Activated CD4-positive, alpha-beta memory T cell treated with anti-CD3 and anti-CD28 coated beads for 36 hours (primary cell): ENCODE measurements around the gene MMEL1. TPM values are rescaled to one million over a fixed set of nuclear protein-coding genes. Genes with fewer than 3 reads are reported as not detected.

Experiments
- CTCF ChIA-PET: fragments of 350-600 bp; sonication (Branson Sonifier 250); formaldehyde crosslinking; loops from one replicate; lab custom pipeline; 2021; ENCODE audit warnings: antibody characterized with exemption, inconsistent platforms; lab: Charles Lee
- POLR2A ChIA-PET: fragments of 350-600 bp; sonication (Branson Sonifier 250); formaldehyde crosslinking; loops from one replicate; lab custom pipeline; 2021; ENCODE audit warnings: antibody characterized with exemption; lab: Charles Lee
- DNase-seq: peaks from one replicate; pipeline ENCODE4 v3.0.0-alpha.2; 2020
- H3K27ac Mint-ChIP-seq: one replicate; pipeline ENCODE4 v1.8.0; 2021; ENCODE audit warnings: mixed read lengths
- H3K27me3 Mint-ChIP-seq: one replicate; pipeline ENCODE4 v1.8.0; 2021; ENCODE audit warnings: mixed read lengths
- H3K36me3 Mint-ChIP-seq: one replicate; pipeline ENCODE4 v1.8.0; 2021; ENCODE audit warnings: mixed read lengths
- H3K4me1 Mint-ChIP-seq: one replicate; pipeline ENCODE4 v1.8.0; 2021; ENCODE audit warnings: low read depth, mixed read lengths
- H3K4me3 Mint-ChIP-seq: one replicate; pipeline ENCODE4 v1.8.0; 2021; ENCODE audit warnings: mild to moderate bottlenecking, mixed read lengths
- H3K9me3 Mint-ChIP-seq: one replicate; pipeline ENCODE4 v1.8.0; 2021; ENCODE audit warnings: mixed read lengths
- intact Hi-C: fragments of 100-400 bp; cut with micrococcal nuclease; formaldehyde crosslinking; loops from one replicate; pipeline ENCODE4 v1.15.1; 2023
- total RNA-seq, 2 experiments: library from RNA; stranded (reverse); gene quantifications; one replicate each; pipeline ENCODE4 v1.2.3, GENCODE V29; 2021

Gene MMEL1
- total RNA-seq, 2 experiments from 2014 or later: 1.00 to 1.2 TPM

- Mint-ChIP-seq H3K27me3 (no peaks in the 10 kb centered on the region), H3K4me1 (no peaks in the 10 kb centered on the region), H3K9me3 (no peaks in the 10 kb centered on the region), H3K4me3 (no peak overlapping the region), H3K27ac (no peak overlapping the region), H3K36me3 (no peaks in the 10 kb centered on the region)
- ChIA-PET POLR2A (no interaction called here), CTCF (no interaction called here)
- intact Hi-C loops: no loop called here
- DNase-seq: no peak
These were observed 27.1 kb downstream of the MMEL1 start for GRCh38 chr1:2605509-2606395.

GRCh38 chr1:2604844-2605508 lies 27.8 kb downstream of the MMEL1 start:
- H3K4me3 Mint-ChIP-seq: no peak overlapping the region
- no peaks in the 10 kb centered on the region for H3K36me3 Mint-ChIP-seq
- no peak overlapping the region for H3K27ac Mint-ChIP-seq
- no peaks in the 10 kb centered on the region for H3K9me3 Mint-ChIP-seq
- ChIA-PET CTCF (no interaction called here), POLR2A (no interaction called here)
- DNase-seq: no peak
- H3K27me3 Mint-ChIP-seq: no peaks in the 10 kb centered on the region
- H3K4me1 Mint-ChIP-seq: no peaks in the 10 kb centered on the region
- intact Hi-C loops: no loop called here

DNA sequence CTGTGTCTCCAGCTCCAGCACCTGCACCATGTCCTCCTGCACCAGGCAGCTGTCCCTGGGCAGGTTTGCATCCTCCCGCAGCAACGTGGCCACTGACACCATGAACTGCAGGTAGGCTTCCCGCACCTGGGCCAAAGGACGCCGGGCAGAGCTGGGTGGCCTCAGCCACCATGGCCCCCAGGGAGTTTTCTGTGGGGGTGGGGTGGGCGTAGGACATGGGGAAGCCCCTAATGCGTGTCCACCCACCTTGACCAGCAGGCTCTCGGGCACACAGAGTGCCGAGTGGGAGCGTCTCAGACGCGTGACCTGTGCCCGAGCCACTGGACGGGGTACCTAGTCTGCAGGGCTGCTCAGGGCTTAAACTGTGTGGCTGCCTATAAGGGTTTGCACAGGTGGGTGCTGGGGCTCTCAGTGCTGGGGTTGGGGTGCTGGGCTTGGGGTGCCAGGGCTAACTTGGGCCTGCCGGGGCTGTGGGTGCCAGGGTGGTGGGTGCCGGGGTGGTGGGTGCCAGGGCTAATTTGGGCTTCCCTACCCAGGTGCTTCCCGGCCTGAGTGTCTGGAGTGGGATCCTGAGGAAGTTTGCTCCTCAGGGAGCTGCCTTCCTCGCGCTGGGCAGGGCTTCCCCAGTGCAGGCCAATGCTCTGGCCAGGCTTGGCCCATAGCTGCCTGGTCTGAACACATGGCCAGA lies 28.5 kb downstream of the MMEL1 start:
- H3K4me3 Mint-ChIP-seq: no peak overlapping the region

GRCh38 chr1:2603521-2604155 lies 29.2 kb downstream of the MMEL1 start:
- Mint-ChIP-seq H3K27ac (no peak overlapping the region), H3K9me3 (peaks cover 2% of the 10 kb centered on the region), H3K36me3 (no peaks in the 10 kb centered on the region), H3K4me3 (no peak overlapping the region), H3K4me1 (no peaks in the 10 kb centered on the region), H3K27me3 (no peaks in the 10 kb centered on the region)
- POLR2A ChIA-PET: no interaction called here
- no peak for DNase-seq
- intact Hi-C loops: no loop called here
- CTCF ChIA-PET: no interaction called here

More for the DNA sequence above, 28.5 kb downstream of the MMEL1 start:
- ChIA-PET POLR2A (no interaction called here), CTCF (no interaction called here)
- Mint-ChIP-seq H3K27me3 (no peaks in the 10 kb centered on the region), H3K4me1 (no peaks in the 10 kb centered on the region), H3K9me3 (no peaks in the 10 kb centered on the region), H3K36me3 (no peaks in the 10 kb centered on the region), H3K27ac (no peak overlapping the region)
- no peak for DNase-seq
- intact Hi-C loops: no loop called here

GRCh38 chr1:2602866-2603520 lies 29.8 kb downstream of the MMEL1 start:
- Mint-ChIP-seq H3K4me1 (no peaks in the 10 kb centered on the region), H3K27ac (no peak overlapping the region), H3K27me3 (no peaks in the 10 kb centered on the region), H3K9me3 (peaks cover 5% of the 10 kb centered on the region), H3K4me3 (no peak overlapping the region), H3K36me3 (no peaks in the 10 kb centered on the region)
- ChIA-PET CTCF (no interaction called here), POLR2A (no interaction called here)
- DNase-seq: no peak
- intact Hi-C loops: no loop called here

DNA sequence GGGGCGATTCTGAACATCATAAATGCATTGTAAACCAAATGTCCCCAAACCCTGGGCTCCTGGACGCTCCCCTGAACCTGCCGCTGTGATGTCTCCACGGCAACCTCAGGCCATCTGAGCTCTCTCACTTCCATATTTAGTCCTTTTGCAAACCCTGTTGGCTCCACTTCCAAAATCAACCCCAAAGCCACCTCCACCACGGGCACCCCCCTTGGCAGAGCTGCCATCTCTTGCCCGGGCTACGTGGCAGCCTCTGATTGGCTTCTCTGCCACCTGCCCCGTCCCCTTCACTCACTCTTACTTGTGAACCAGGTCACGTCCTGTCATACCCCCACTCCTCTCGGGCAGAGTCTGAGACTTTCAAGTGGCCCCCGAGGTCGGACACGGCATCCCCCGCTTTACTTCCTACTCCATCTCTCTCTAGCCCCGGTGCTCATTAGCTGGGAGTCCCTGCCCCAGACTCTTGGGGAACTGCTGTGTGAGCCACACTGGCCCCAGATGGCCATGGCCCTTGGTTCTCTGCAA lies 30.4 kb downstream of the MMEL1 start:
- H3K27me3 Mint-ChIP-seq: no peaks in the 10 kb centered on the region
- ChIA-PET CTCF (no interaction called here), POLR2A (no interaction called here)
- intact Hi-C loops: no loop called here
- H3K9me3 Mint-ChIP-seq: peaks cover 5% of the 10 kb centered on the region
- H3K27ac Mint-ChIP-seq: no peak overlapping the region
- H3K4me3 Mint-ChIP-seq: no peak overlapping the region
- H3K36me3 Mint-ChIP-seq: no peaks in the 10 kb centered on the region
- DNase-seq: no peak
- H3K4me1 Mint-ChIP-seq: no peaks in the 10 kb centered on the region

DNA sequence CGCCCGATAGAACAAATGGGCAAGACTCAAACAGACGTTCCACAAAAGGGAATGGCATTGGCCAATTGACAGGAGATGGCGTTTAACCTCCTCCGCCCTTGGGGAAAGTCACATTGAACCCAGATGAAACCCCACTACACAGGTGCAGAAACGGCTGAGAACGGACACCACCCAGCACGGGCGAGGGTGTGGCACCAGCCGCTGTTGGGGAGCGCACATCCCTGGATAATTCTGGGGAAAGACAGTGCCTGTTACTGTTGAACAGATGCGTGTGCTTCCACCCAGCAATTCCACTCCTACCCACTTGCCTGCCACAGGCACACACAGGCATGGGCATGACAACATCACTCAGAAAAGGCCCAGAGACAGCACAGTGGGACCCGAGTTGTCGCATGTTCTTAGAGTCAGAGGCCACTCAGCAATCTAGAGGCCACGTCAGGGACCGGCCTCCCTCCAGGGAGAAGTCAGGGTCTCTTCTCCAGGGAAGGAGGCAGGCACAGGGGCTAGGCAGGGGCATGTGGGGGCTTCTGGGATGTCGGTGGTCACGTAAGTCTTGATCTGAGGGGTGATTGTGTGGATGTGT lies 31.0 kb downstream of the MMEL1 start:
- Mint-ChIP-seq H3K4me3 (no peak overlapping the region), H3K36me3 (no peaks in the 10 kb centered on the region), H3K4me1 (no peaks in the 10 kb centered on the region), H3K9me3 (peaks cover 5% of the 10 kb centered on the region), H3K27ac (no peak overlapping the region), H3K27me3 (no peaks in the 10 kb centered on the region)
- DNase-seq: no peak
- ChIA-PET POLR2A (no interaction called here), CTCF (no interaction called here)
- intact Hi-C loops: no loop called here

DNA sequence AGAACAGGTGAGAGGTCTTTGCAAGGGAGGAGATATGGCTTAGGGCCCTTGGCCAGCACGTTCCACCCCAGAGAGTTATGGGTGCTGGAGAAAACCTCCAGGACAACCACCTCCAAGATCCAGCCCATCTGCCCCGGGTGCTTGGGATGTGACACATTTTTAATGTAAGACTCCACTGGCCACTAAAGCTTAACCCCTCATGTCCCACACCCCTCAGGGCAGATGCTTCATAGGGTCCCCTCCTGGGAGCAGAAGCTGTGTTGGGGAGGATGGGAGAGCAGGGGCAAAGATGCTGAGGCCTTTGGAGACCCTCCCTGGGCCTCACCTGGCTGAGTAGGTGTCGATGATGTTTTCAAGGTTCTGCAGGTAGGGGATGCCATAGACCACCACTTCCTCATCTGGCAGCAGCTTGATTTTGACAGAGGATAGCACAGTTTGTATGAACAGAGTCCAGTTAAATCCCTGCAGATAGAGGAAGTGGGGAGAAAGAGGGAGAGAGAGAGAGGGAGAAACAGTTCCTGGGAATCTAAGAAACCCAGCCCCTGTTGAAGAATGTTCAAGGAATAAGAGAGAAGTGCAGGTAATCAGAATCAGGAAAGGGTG lies 34.4 kb downstream of the MMEL1 start:
- DNase-seq: no peak
- POLR2A ChIA-PET: no interaction called here
- CTCF ChIA-PET: no interaction called here
- intact Hi-C loops: no loop called here
- H3K27me3 Mint-ChIP-seq: no peaks in the 10 kb centered on the region
- H3K36me3 Mint-ChIP-seq: no peaks in the 10 kb centered on the region
- H3K9me3 Mint-ChIP-seq: peaks cover 5% of the 10 kb centered on the region
- no peak overlapping the region for H3K27ac Mint-ChIP-seq
- no peaks in the 10 kb centered on the region for H3K4me1 Mint-ChIP-seq
- H3K4me3 Mint-ChIP-seq: no peak overlapping the region

GRCh38 chr1:2597441-2598328 lies 35.1 kb downstream of the MMEL1 start:
- DNase-seq: no peak
- CTCF ChIA-PET: no interaction called here

DNA sequence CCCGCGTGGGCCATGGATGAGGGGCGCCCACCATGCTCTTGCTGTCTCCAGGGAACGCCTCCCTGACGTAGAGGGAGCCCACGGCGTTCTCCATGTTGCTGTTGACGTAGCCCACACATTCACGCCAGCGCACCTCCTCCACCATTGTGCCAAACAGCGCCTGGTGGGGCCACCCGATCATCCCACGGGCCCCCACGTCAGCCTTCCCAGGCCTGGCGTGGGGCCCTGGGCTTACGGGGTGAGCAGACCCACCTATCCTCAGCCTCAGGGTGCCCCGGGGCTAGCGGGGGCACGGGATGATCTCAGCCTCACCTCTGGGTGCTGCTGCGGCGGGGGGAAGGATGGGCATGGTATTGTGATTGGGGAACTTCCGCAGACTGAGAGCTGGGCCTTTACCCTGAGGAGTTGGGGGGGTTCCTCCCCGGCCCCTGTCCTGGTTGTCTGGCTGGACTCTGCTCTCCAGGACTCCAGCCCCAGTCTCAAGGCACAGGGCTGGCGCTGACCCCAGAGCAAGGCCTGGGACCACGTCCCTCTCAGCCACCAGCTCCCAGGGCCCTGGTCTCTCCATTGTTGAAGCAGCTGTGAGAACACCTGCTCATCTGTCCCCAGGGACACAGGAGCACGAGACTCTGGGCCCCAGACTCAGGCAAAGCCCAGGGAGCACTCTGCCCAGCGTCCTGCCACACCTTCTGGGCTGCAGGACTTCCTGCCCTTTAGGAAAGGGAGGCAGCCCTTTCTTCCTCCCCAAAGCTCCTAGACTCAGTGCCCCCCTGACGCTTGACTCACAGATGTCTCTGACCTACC lies 36.1 kb downstream of the MMEL1 start:
- DNase-seq: no peak
- intact Hi-C loops: no loop called here
- H3K27me3 Mint-ChIP-seq: no peaks in the 10 kb centered on the region
- POLR2A ChIA-PET: no interaction called here
- no peaks in the 10 kb centered on the region for H3K36me3 Mint-ChIP-seq
- H3K4me3 Mint-ChIP-seq: no peak overlapping the region
- CTCF ChIA-PET: no interaction called here
- H3K27ac Mint-ChIP-seq: no peak overlapping the region
- peaks cover under 1% of the 10 kb centered on the region for H3K4me1 Mint-ChIP-seq
- peaks cover 5% of the 10 kb centered on the region for H3K9me3 Mint-ChIP-seq

More at GRCh38 chr1:2597441-2598328, 35.1 kb downstream of the MMEL1 start:
- H3K27ac Mint-ChIP-seq: no peak overlapping the region
- no peaks in the 10 kb centered on the region for H3K4me1 Mint-ChIP-seq
- no peak overlapping the region for H3K4me3 Mint-ChIP-seq
- no peaks in the 10 kb centered on the region for H3K27me3 Mint-ChIP-seq
- POLR2A ChIA-PET: no interaction called here
- intact Hi-C loops: no loop called here
- peaks cover 5% of the 10 kb centered on the region for H3K9me3 Mint-ChIP-seq
- H3K36me3 Mint-ChIP-seq: no peaks in the 10 kb centered on the region
